KMS-11 (cell line): ENCODE data around the gene LRRK1.

Experiments used
- H2AFZ ChIP-seq: fragments of 200-600 bp; sonication (generic); 2 replicates; pipeline ENCODE4 v1.6.1; 2016; ENCODE audit warnings: antibody characterized with exemption, mixed run types, low read depth
- H3K27ac ChIP-seq: fragments of 200-600 bp; sonication (generic); 2 replicates; pipeline ENCODE4 v1.6.1; 2016; ENCODE audit warnings: mild to moderate bottlenecking, mixed run types
- H3K27me3 ChIP-seq: fragments of 200-600 bp; sonication (generic); 2 replicates; pipeline ENCODE4 v1.6.1; 2017; ENCODE audit warnings: mild to moderate bottlenecking, low read depth, mixed run types, moderate library complexity; ENCODE audit not compliant: insufficient read depth
- H3K36me3 ChIP-seq: fragments of 200-600 bp; sonication (generic); 2 replicates; pipeline ENCODE4 v1.6.1; 2017; ENCODE audit warnings: mild to moderate bottlenecking, mixed run types; ENCODE audit not compliant: insufficient read depth
- H3K4me1 ChIP-seq: fragments of 200-600 bp; sonication (generic); 2 replicates; pipeline ENCODE4 v1.6.1; 2016; ENCODE audit warnings: mild to moderate bottlenecking, low read depth, mixed run types; ENCODE audit not compliant: poor library complexity, severe bottlenecking
- H3K4me2 ChIP-seq: fragments of 200-600 bp; sonication (generic); 2 replicates; pipeline ENCODE4 v1.7.0; 2016; ENCODE audit warnings: mild to moderate bottlenecking, mixed run types
- H3K4me3 ChIP-seq: fragments of 200-600 bp; sonication (generic); IDR thresholded peaks from 2 replicates; pipeline ENCODE4 v1.6.1; 2017; ENCODE audit warnings: low read depth, low read length, mixed read lengths; ENCODE audit not compliant: insufficient read depth
- H3K79me2 ChIP-seq: fragments of 200-600 bp; sonication (generic); 2 replicates; pipeline ENCODE4 v1.6.1; 2016; ENCODE audit warnings: low read depth, mixed run types; ENCODE audit not compliant: insufficient read depth
- H3K9ac ChIP-seq: fragments of 200-600 bp; sonication (generic); 2 replicates; pipeline ENCODE4 v1.6.1; 2016; ENCODE audit warnings: mild to moderate bottlenecking, mixed run types
- H4K20me1 ChIP-seq: fragments of 200-600 bp; sonication (generic); 2 replicates; pipeline ENCODE4 v1.6.1; 2016; ENCODE audit warnings: mild to moderate bottlenecking, mixed run types; ENCODE audit not compliant: insufficient read depth
- TF ChIP-seq, protein P1 (sequence below): fragments of 200-600 bp; sonication (generic); conservative IDR thresholded peaks from 2 replicates; pipeline ENCODE4 v1.6.1; 2017; ENCODE audit warnings: low read depth, mild to moderate bottlenecking, antibody characterized with exemption, low read length, moderate library complexity, mixed read lengths

The LRRK1 gene

DNA sequence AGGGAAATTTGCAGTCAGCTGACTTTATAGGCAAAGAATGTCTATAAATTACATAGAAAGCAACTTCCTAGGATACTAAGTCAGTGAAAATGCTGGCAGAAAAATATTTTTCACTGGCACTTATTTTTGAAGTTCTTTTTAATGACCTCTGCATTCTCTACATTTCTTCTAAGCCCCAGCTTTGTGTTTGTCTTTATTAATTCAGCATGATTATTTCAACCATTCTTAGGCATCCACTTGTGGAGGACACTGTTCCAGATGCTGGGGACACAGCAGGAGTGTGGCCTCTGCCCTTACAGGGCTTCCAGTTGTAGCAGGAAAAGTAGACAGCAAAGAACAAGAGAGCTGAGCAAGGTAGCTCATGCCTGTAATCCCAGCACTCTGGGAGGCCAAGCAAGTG, 15.0 kb downstream of the LRRK1 start:
- TF ChIP-seq, protein P1, sequence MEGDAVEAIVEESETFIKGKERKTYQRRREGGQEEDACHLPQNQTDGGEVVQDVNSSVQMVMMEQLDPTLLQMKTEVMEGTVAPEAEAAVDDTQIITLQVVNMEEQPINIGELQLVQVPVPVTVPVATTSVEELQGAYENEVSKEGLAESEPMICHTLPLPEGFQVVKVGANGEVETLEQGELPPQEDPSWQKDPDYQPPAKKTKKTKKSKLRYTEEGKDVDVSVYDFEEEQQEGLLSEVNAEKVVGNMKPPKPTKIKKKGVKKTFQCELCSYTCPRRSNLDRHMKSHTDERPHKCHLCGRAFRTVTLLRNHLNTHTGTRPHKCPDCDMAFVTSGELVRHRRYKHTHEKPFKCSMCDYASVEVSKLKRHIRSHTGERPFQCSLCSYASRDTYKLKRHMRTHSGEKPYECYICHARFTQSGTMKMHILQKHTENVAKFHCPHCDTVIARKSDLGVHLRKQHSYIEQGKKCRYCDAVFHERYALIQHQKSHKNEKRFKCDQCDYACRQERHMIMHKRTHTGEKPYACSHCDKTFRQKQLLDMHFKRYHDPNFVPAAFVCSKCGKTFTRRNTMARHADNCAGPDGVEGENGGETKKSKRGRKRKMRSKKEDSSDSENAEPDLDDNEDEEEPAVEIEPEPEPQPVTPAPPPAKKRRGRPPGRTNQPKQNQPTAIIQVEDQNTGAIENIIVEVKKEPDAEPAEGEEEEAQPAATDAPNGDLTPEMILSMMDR: no peak
- Histone ChIP-seq H3K27ac (no peak overlapping the region), H3K9ac (no peak overlapping the region), H3K79me2 (no peaks in the 10 kb centered on the region), H3K4me2 (no peak overlapping the region), H3K27me3 (no peaks in the 10 kb centered on the region), H2AFZ (no peak overlapping the region), H3K4me1 (no peaks in the 10 kb centered on the region), H3K4me3 (no peak overlapping the region), H3K36me3 (no peaks in the 10 kb centered on the region), H4K20me1 (no peaks in the 10 kb centered on the region)

DNA sequence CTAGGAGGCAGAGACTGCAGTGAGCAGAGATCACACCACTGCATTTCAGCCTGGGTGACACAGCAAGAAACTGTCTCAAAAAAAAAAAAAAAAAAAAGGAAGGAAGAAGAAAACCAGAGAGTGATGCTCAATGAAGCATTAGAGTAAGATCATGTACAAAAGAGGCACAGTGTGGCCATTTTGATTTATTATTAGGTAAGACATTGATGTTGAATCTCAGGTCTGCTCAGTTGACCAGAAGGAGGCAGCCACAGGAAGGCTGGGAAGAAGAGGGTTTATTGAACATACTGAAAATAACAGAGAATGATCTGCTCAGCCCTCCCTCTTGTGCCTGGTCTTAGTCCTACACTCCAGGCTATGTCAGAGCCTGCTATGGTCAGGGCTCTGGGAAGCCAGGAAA, 15.6 kb downstream of the LRRK1 start:
- H3K79me2 ChIP-seq: no peaks in the 10 kb centered on the region
- no peak overlapping the region for H3K4me3 ChIP-seq
- no peaks in the 10 kb centered on the region for H3K27me3 ChIP-seq
- no peaks in the 10 kb centered on the region for H4K20me1 ChIP-seq
- H2AFZ ChIP-seq: no peak overlapping the region
- H3K4me1 ChIP-seq: no peaks in the 10 kb centered on the region
- H3K36me3 ChIP-seq: no peaks in the 10 kb centered on the region
- no peak overlapping the region for H3K4me2 ChIP-seq
- H3K27ac ChIP-seq: no peak overlapping the region
- TF ChIP-seq, protein P1: no peak
- H3K9ac ChIP-seq: no peak overlapping the region

DNA sequence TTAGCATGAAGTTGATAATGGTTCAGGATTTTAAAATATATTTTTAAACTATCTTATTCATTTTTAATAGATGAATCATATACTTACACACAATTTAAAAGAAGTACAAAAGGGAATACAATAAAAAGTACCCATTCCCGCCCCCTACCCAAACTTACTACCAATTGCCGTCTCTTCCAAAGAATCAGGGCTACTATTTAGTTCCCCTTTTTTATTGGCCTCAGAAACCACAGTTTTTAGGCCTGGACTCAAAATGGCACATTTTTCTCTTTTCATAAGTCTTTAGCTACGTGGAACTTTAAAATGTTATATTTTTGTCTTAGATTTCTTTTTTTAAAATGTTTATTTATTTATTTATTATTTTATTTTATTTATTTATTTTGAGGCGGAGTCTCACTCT, 18.0 kb downstream of the LRRK1 start:
- Histone ChIP-seq H2AFZ (no peak overlapping the region), H4K20me1 (no peaks in the 10 kb centered on the region), H3K4me2 (no peak overlapping the region), H3K4me3 (no peak overlapping the region), H3K27ac (no peak overlapping the region), H3K9ac (no peak overlapping the region), H3K4me1 (no peaks in the 10 kb centered on the region), H3K79me2 (no peaks in the 10 kb centered on the region), H3K27me3 (no peaks in the 10 kb centered on the region), H3K36me3 (no peaks in the 10 kb centered on the region)
- TF ChIP-seq, protein P1: no peak

DNA sequence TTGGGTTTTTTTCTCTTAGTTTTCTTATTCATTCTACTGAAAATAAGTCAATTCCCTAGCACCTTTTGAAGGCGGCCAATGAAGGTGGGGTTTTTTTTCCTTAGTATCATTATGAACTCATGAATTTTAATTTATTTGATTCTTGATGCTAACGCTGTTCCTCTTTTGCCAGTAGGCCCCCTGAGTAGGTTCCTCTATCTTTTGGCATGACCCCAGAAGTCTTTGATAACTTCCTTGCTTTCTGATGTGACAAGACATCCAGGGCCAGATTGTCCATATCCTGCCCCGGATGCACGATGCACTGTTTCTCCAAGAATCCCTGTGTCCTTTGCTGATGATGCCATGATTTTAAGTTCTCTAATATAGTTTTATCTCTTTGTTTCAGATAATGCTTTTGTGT, 20.6 kb downstream of the LRRK1 start:
- Histone ChIP-seq H3K4me3 (no peak overlapping the region), H2AFZ (no peak overlapping the region), H3K36me3 (no peaks in the 10 kb centered on the region), H3K27me3 (no peaks in the 10 kb centered on the region), H3K27ac (no peak overlapping the region), H3K4me1 (no peaks in the 10 kb centered on the region), H3K4me2 (no peak overlapping the region), H3K79me2 (no peaks in the 10 kb centered on the region), H4K20me1 (no peaks in the 10 kb centered on the region), H3K9ac (no peak overlapping the region)
- TF ChIP-seq, protein P1: no peak
